ENCODE measurements around the gene HOXB1. TPM values are rescaled to one million over a fixed set of nuclear protein-coding genes. Genes with fewer than 3 reads are reported as not detected.

HOXB1 gene
- total and polyA plus RNA-seq, 2 of the 8 experiments (the other 6 are each of a cell fraction or from before 2014, with no cell fraction given): not detected

GRCh38 chr17:48553190-48553547, 22.4 kb upstream of the HOXB1 start:
- ChIA-PET CTCF (ENCODE audit: partially characterized antibody) (interaction anchor here (0.6 to 1.5 kb wide), 3 partner anchors 21 to 71 kb away, joined by 3 to 4 read pairs (median 4); no protein-coding TSS in a partner anchor), POLR2A (ENCODE audit: partially characterized antibody) (no interaction called here)
- no peak overlapping the region for H2BK15ac ChIP-seq (ENCODE audit: low read length)
- H4K91ac ChIP-seq (replicated peaks; ENCODE audit: insufficient read length, low read length): no peak overlapping the region
- WGBS, 2 experiments (ENCODE audit: extremely low coverage in 1 of 2, insufficient coverage in 1 of 2, insufficient read length in 1 of 2, insufficient replicate concordance in 2 of 2, low coverage in 1 of 2, low lambda C conversion rate in 2 of 2, missing lambda C conversion rate in 1 of 2): 37% methylated on average over 5 of the region's 5 CpGs; no CpG with 5 or more reads in 1 of the 2 experiments
- no peak overlapping the region for H3K4me2 ChIP-seq (ENCODE audit: insufficient read depth in 1 of 2, low read depth in 2 of 2, low read length in 2 of 2)
- H3K23me2 ChIP-seq (ENCODE audit: low read depth, low read length): no peaks in the 10 kb centered on the region; the same call in 1 of the 2 replicates
- H3K4me1 ChIP-seq (replicated peaks in 1 of 4; ENCODE audit: control insufficient read depth in 3 of 4, insufficient read depth in 4 of 4, low read length in 3 of 4): peaks cover 6 to 22% (median 8%) of the 10 kb centered on the region in 4 experiments
- no peaks in the 10 kb centered on the region for H3K79me1 ChIP-seq (ENCODE audit: low read depth, low read length)
- H2AFZ ChIP-seq (ENCODE audit: low read length): no peak overlapping the region
- no peak overlapping the region for H3K4me3 ChIP-seq (ENCODE audit: extremely low read depth in 1 of 4, insufficient read depth in 2 of 4, low read depth in 3 of 4, low read length in 4 of 4)
- H2BK20ac ChIP-seq (ENCODE audit: low read length): no peak overlapping the region
- no peak overlapping the region for H3K56ac ChIP-seq (replicated peaks; ENCODE audit: insufficient read length, low read depth, low read length)
- FAIRE-seq (no peak), DNase-seq (ENCODE audit: low read depth in 1 of 2, low spot score in 2 of 2) (no peak)
- no peak overlapping the region for H2BK120ac ChIP-seq (replicated peaks; ENCODE audit: low read depth, low read length)
- H4K5ac ChIP-seq (ENCODE audit: insufficient read length, low read depth, low read length): no peak overlapping the region
- no peak overlapping the region for H3K14ac ChIP-seq (ENCODE audit: insufficient read length)
- peaks cover 96 to 100% (median 98%) of the 10 kb centered on the region in 4 experiments for H3K27me3 ChIP-seq (replicated peaks in 1 of 4; ENCODE audit: control insufficient read depth in 3 of 4, extremely low read depth in 1 of 4, insufficient read depth in 3 of 4, low read length in 3 of 4)
- no peak overlapping the region for H3K4ac ChIP-seq (replicated peaks; ENCODE audit: insufficient read length, low read depth, low read length)
- 0 out of 2 replicates have a peak overlapping the region, but pooled peaks have one; percentile 50 for H2BK12ac ChIP-seq (ENCODE audit: low read depth, low read length)
- H2AK5ac ChIP-seq (ENCODE audit: low read depth, low read length): no peak overlapping the region
- no peak overlapping the region for H3K9ac ChIP-seq (replicated peaks in 1 of 4; ENCODE audit: extremely low read depth in 1 of 4, low read depth in 3 of 4, low read length in 3 of 4)
- H3K9me3 ChIP-seq (ENCODE audit: insufficient read depth in 2 of 2, low read depth in 1 of 2, low read length in 1 of 2): no peaks in the 10 kb centered on the region
- H2BK5ac ChIP-seq (ENCODE audit: low read depth, low read length): no peak overlapping the region
- peaks cover 0 to 3% (median 0%) of the 10 kb centered on the region in 4 experiments; a peak in 1 of 8 replicates for H3K36me3 ChIP-seq (ENCODE audit: control insufficient read depth in 2 of 4, insufficient read depth in 4 of 4, low read length in 3 of 4)
- no peak overlapping the region for H4K8ac ChIP-seq (ENCODE audit: extremely low read depth, insufficient read depth, low read length)
- H3K79me2 ChIP-seq (ENCODE audit: control insufficient read depth in 1 of 2, insufficient read depth in 2 of 2, low read length in 2 of 2): no peaks in the 10 kb centered on the region
- H3K27ac ChIP-seq (ENCODE audit: low read depth, low read length): no peak overlapping the region
- peaks cover 28 to 29% of the 10 kb centered on the region in 2 experiments for H4K20me1 ChIP-seq (replicated peaks in 1 of 2; ENCODE audit: control insufficient read depth in 1 of 2, insufficient read depth in 2 of 2, low read length in 2 of 2)
- H3K23ac ChIP-seq (ENCODE audit: insufficient read length): no peak overlapping the region
- H3K18ac ChIP-seq (ENCODE audit: extremely low read depth, low read length): no peak overlapping the region
- TF ChIP-seq RNF2 (IDR thresholded peaks at IDR 0.05; ENCODE audit: borderline replicate concordance, low read depth, low read length, missing control alignments, poor library complexity, severe bottlenecking): peak; percentile 96
- TF ChIP-seq SP1 (IDR thresholded peaks at IDR 0.05; ENCODE audit: low read depth, low read length): 0 out of 2 replicates have a peak, but pooled peaks have one; percentile 8
- no peak for TF ChIP-seq NRF1 (IDR thresholded peaks at IDR 0.05; ENCODE audit: low read depth, low read length)
- TF ChIP-seq POLR2A (IDR thresholded peaks at IDR 0.05; ENCODE audit: control extremely low read depth in 1 of 2, low read depth in 2 of 2, low read length in 2 of 2): no peak
- TF ChIP-seq CBX8 (IDR thresholded peaks at IDR 0.05; ENCODE audit: borderline replicate concordance, low read depth, low read length): peak; percentile 72; the same call in 1 of the 2 replicates
- TF ChIP-seq MAFK (IDR thresholded peaks at IDR 0.05; ENCODE audit: low read depth, low read length): no peak
- TF ChIP-seq ASH2L (IDR thresholded peaks at IDR 0.05; ENCODE audit: low read length): no peak
- no peak for TF ChIP-seq POLR2AphosphoS5 (IDR thresholded peaks at IDR 0.05; ENCODE audit: low read depth, low read length)
